ENCODE measurements around the gene AHR.

AHR gene

GRCh38 chr7:17289074-17289645 lies 9.3 kb upstream of the AHR start:
- Histone ChIP-seq H3K4me1 (ENCODE audit: low read length) (no peaks in the 10 kb centered on the region), H3K9me3 (replicated peaks; ENCODE audit: insufficient read depth, low read length) (no peaks in the 10 kb centered on the region), H3K27me3 (replicated peaks; ENCODE audit: insufficient read depth, low read length) (no peaks in the 10 kb centered on the region), H3K9ac (ENCODE audit: low read length) (no peak overlapping the region), H3K4me2 (ENCODE audit: low read depth, low read length) (no peak overlapping the region), H3F3A (ENCODE audit: insufficient read depth, low read length) (no peaks in the 10 kb centered on the region), H4K20me1 (ENCODE audit: insufficient read depth, low read length) (no peaks in the 10 kb centered on the region), H2AFZ (ENCODE audit: low read length) (no peak overlapping the region), H3K4me3 (ENCODE audit: low read length) (no peak overlapping the region), H3K9me2 (replicated peaks; ENCODE audit: insufficient read depth, low read length) (no peaks in the 10 kb centered on the region), H3K36me3 (replicated peaks; ENCODE audit: insufficient read depth, low read length) (no peaks in the 10 kb centered on the region), H3K27ac (ENCODE audit: low read length) (no peak overlapping the region), H3K79me2 (ENCODE audit: low read length) (no peaks in the 10 kb centered on the region)
- DNase-seq = no peak
- TF ChIP-seq EZH2phosphoT487 (IDR thresholded peaks at IDR 0.05; ENCODE audit: low read length) = no peak
- TF ChIP-seq EZH2 (optimal IDR thresholded peaks at IDR 0.05; ENCODE audit: low read depth, low read length) = no peak
- TF ChIP-seq, protein P1, sequence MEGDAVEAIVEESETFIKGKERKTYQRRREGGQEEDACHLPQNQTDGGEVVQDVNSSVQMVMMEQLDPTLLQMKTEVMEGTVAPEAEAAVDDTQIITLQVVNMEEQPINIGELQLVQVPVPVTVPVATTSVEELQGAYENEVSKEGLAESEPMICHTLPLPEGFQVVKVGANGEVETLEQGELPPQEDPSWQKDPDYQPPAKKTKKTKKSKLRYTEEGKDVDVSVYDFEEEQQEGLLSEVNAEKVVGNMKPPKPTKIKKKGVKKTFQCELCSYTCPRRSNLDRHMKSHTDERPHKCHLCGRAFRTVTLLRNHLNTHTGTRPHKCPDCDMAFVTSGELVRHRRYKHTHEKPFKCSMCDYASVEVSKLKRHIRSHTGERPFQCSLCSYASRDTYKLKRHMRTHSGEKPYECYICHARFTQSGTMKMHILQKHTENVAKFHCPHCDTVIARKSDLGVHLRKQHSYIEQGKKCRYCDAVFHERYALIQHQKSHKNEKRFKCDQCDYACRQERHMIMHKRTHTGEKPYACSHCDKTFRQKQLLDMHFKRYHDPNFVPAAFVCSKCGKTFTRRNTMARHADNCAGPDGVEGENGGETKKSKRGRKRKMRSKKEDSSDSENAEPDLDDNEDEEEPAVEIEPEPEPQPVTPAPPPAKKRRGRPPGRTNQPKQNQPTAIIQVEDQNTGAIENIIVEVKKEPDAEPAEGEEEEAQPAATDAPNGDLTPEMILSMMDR (IDR thresholded peaks at IDR 0.05; ENCODE audit: low read length) = no peak

- TF ChIP-seq, protein P1 (IDR thresholded peaks at IDR 0.05; ENCODE audit: low read length) = no peak
- TF ChIP-seq EZH2 (optimal IDR thresholded peaks at IDR 0.05; ENCODE audit: low read depth, low read length) (no peak), EZH2phosphoT487 (IDR thresholded peaks at IDR 0.05; ENCODE audit: low read length) (no peak)
- no peak overlapping the region for H3K27ac ChIP-seq (ENCODE audit: low read length)
- no peak overlapping the region for H3K4me3 ChIP-seq (ENCODE audit: low read length)
- no peaks in the 10 kb centered on the region for H3F3A ChIP-seq (ENCODE audit: insufficient read depth, low read length)
- DNase-seq = no peak
- no peak overlapping the region for H2AFZ ChIP-seq (ENCODE audit: low read length)
- H3K79me2 ChIP-seq (ENCODE audit: low read length) = no peaks in the 10 kb centered on the region
- no peaks in the 10 kb centered on the region for H3K4me1 ChIP-seq (ENCODE audit: low read length)
- H3K9me2 ChIP-seq (replicated peaks; ENCODE audit: insufficient read depth, low read length) = no peaks in the 10 kb centered on the region
- H3K27me3 ChIP-seq (replicated peaks; ENCODE audit: insufficient read depth, low read length) = no peaks in the 10 kb centered on the region
- H3K9ac ChIP-seq (ENCODE audit: low read length) = no peak overlapping the region
- no peaks in the 10 kb centered on the region for H3K36me3 ChIP-seq (replicated peaks; ENCODE audit: insufficient read depth, low read length)
- H3K9me3 ChIP-seq (replicated peaks; ENCODE audit: insufficient read depth, low read length) = no peaks in the 10 kb centered on the region
- H4K20me1 ChIP-seq (ENCODE audit: insufficient read depth, low read length) = no peaks in the 10 kb centered on the region
- no peak overlapping the region for H3K4me2 ChIP-seq (ENCODE audit: low read depth, low read length)
Measured at GRCh38 chr7:17292843-17293242, 5.6 kb upstream of the AHR start.

DNA sequence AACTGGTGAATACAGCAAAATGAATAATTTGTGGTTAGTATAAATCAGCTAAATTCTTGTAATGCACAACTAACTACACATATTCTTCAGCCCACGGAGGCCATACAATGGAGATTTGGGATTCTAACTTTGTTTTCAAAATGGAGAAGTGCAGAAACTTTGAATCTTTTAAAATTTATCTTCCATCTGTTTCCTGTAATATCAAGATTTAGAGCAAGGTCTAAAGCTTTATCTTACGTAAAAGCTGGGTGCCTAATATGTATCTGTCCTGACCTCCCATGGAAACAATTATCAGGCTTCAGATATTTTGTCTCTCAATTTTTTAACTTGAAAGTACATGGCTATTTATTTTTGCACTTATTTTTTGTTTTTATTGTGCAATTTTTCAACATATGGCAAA lies 5.0 kb upstream of the AHR start:
- Histone ChIP-seq H3K36me3 (replicated peaks; ENCODE audit: insufficient read depth, low read length) (no peaks in the 10 kb centered on the region), H3K27me3 (replicated peaks; ENCODE audit: insufficient read depth, low read length) (no peaks in the 10 kb centered on the region), H3K9ac (ENCODE audit: low read length) (no peak overlapping the region), H3K4me1 (ENCODE audit: low read length) (no peaks in the 10 kb centered on the region), H3K27ac (ENCODE audit: low read length) (no peak overlapping the region), H4K20me1 (ENCODE audit: insufficient read depth, low read length) (no peaks in the 10 kb centered on the region), H3K4me3 (ENCODE audit: low read length) (no peak overlapping the region), H3K4me2 (ENCODE audit: low read depth, low read length) (no peak overlapping the region), H3K79me2 (ENCODE audit: low read length) (no peaks in the 10 kb centered on the region), H3K9me3 (replicated peaks; ENCODE audit: insufficient read depth, low read length) (no peaks in the 10 kb centered on the region), H3F3A (ENCODE audit: insufficient read depth, low read length) (no peaks in the 10 kb centered on the region), H2AFZ (ENCODE audit: low read length) (no peak overlapping the region), H3K9me2 (replicated peaks; ENCODE audit: insufficient read depth, low read length) (no peaks in the 10 kb centered on the region)
- TF ChIP-seq, protein P1 (IDR thresholded peaks at IDR 0.05; ENCODE audit: low read length) = no peak
- no peak for TF ChIP-seq EZH2 (optimal IDR thresholded peaks at IDR 0.05; ENCODE audit: low read depth, low read length)
- TF ChIP-seq EZH2phosphoT487 (IDR thresholded peaks at IDR 0.05; ENCODE audit: low read length) = no peak
- DNase-seq = no peak

All from MM.1S (cell line).